Transverse colon (tissue), 4 donors: ENCODE results near the gene MYH14. TPM values are rescaled to one million over a fixed set of nuclear protein-coding genes. Genes with fewer than 3 reads are reported as not detected.
A peak's percentile ranks its signal among the peaks of the same experiment; 100 is the strongest.

Source experiments
- DNase-seq: peaks from one replicate; pipeline ENCODE4 v3.0.0-alpha.2; 2019
- H3K27ac ChIP-seq, 4 donors: fragments of 200-600 bp; sonication (generic); 2 replicates each; pipeline ENCODE4 v1.5.1; 2016 to 2018; ENCODE audit warnings: inconsistent platforms in 4 of 4
- H3K27me3 ChIP-seq: fragments of 200-600 bp; sonication (generic); 2 replicates; pipeline ENCODE4 v1.5.1; 2017; ENCODE audit warnings: inconsistent platforms
- H3K36me3 ChIP-seq, 4 donors: fragments of 200-600 bp; sonication (generic); 2 replicates each; pipeline ENCODE4 v1.5.1; 2017 to 2019; ENCODE audit warnings: inconsistent platforms in 4 of 4
- H3K4me1 ChIP-seq, 4 donors: fragments of 200-600 bp; sonication (generic); 2 replicates each; pipeline ENCODE4 v1.5.1; 2017 to 2020; ENCODE audit warnings: inconsistent platforms in 4 of 4
- H3K4me3 ChIP-seq, 4 donors: fragments of 200-600 bp; sonication (generic); 1 replicate in 1 of 4; 2 replicates in 3 of 4; pipeline versions ENCODE4 v1.5.1 to v1.6.1; 2017 to 2019; ENCODE audit warnings: inconsistent platforms in 4 of 4
- H3K9me3 ChIP-seq, 2 donors: fragments of 200-600 bp; sonication (generic); 2 replicates each; pipeline ENCODE4 v1.5.1; 2017 to 2019; ENCODE audit warnings: inconsistent platforms in 2 of 2
- CTCF ChIP-seq, 5 experiments: fragments of 200-600 bp in 3 of 5; fragments of 450-650 bp in 2 of 5; sonication (generic) in 3 of 5; IDR thresholded peaks; 1 replicate in 2 of 5; 2 replicates in 3 of 5; pipeline ENCODE4 v1.5.1; 2016 to 2017; ENCODE audit warnings: antibody characterized with exemption in 5 of 5, inconsistent platforms in 3 of 5, mild to moderate bottlenecking in 2 of 5, moderate library complexity in 1 of 5
- EP300 ChIP-seq: sonication (generic); formaldehyde crosslinking; IDR thresholded peaks from one replicate; pipeline ENCODE4 v1.6.1; 2017; ENCODE audit warnings: antibody characterized with exemption, low read depth
- POLR2A ChIP-seq: fragments of 450-650 bp; IDR thresholded peaks from one replicate; pipeline ENCODE4 v1.6.1; 2016; ENCODE audit warnings: antibody characterized with exemption, mild to moderate bottlenecking, moderate library complexity
- POLR2AphosphoS5 ChIP-seq, 3 donors: sonication (generic); formaldehyde crosslinking; IDR thresholded peaks; one replicate each; pipeline ENCODE4 v1.6.1; 2016; ENCODE audit warnings: antibody characterized with exemption in 3 of 3
- WGBS, 2 donors: methylation state at CpG; one replicate each; pipeline ENCODE4 v1.1.5; 2018; ENCODE audit warnings: low coverage in 1 of 2; 5-methylcytosine and 5-hydroxymethylcytosine counted together
- in situ Hi-C, 4 donors: fragments of 200-750 bp; cut with MboI; loops; one replicate each; pipeline versions ENCODE4 v1.15.0 to v1.15.1; 2017; ENCODE audit warnings: low sequenced_read_pairs in 3 of 4, low pct_ligation_motif_present in 1 of 4, low pct_unique_long_range_greater_than_20kb in 1 of 4
- intact Hi-C: fragments of 100-400 bp; cut with DNase I; formaldehyde crosslinking; loops from one replicate; pipeline ENCODE4 v1.15.1; 2023; ENCODE audit warnings: low total_unique reads
- total RNA-seq, 4 donors: library from RNA; depleted of rRNA; stranded (reverse); fragments of >200 nt; gene quantifications; one replicate each; pipeline ENCODE4 v1.1.0, GENCODE V29; 2016

Gene MYH14
- total RNA-seq, 4 donors from 2014 or later = 321 to 814 (median 393) TPM

GRCh38 chr19:50255115-50255514 is 51.7 kb downstream of the MYH14 start:
- no peak for DNase-seq
- 79 to 88% methylated on average over 1 to 5 of the region's 5 CpGs for WGBS, 2 donors
- Histone ChIP-seq H3K4me3 (no peak overlapping the region), H3K27ac (no peak overlapping the region), H3K9me3 (no peaks in the 10 kb centered on the region), H3K27me3 (no peaks in the 10 kb centered on the region), H3K4me1 (no peaks in the 10 kb centered on the region), H3K36me3 (peaks cover 0 to 32% (median 5%) of the 10 kb centered on the region in 4 donors)
- TF ChIP-seq CTCF (IDR thresholded peaks at IDR 0.05) = no peak
- no peak for TF ChIP-seq POLR2A
- TF ChIP-seq POLR2AphosphoS5 (IDR thresholded peaks at IDR 0.05) = no peak
- TF ChIP-seq EP300 = no peak
- in situ Hi-C loops = loop anchor here in 1 of 4 donors (25.0 kb wide), 1 partner anchor 93 kb away; the partner anchor contains the start of gene IZUMO2
- intact Hi-C loops = no loop called here

GRCh38 chr19:50257141-50257540 is 53.7 kb downstream of the MYH14 start:
- 90% methylated on average over 10 of the region's 10 CpGs; no CpG with 5 or more reads in 1 of the 2 donors for WGBS, 2 donors
- H3K4me1 ChIP-seq = no peaks in the 10 kb centered on the region
- TF ChIP-seq EP300 = no peak
- TF ChIP-seq CTCF (IDR thresholded peaks at IDR 0.05) = no peak
- no peak for TF ChIP-seq POLR2AphosphoS5 (IDR thresholded peaks at IDR 0.05)
- no peak for TF ChIP-seq POLR2A
- H3K36me3 ChIP-seq = peaks cover 0 to 26% (median 5%) of the 10 kb centered on the region in 4 donors
- in situ Hi-C loops (loop anchor here in 1 of 4 donors (25.0 kb wide), 1 partner anchor 95 kb away; the partner anchor contains the start of gene IZUMO2), intact Hi-C loops (no loop called here)
- H3K27me3 ChIP-seq = no peaks in the 10 kb centered on the region
- H3K4me3 ChIP-seq = no peak overlapping the region
- no peaks in the 10 kb centered on the region for H3K9me3 ChIP-seq
- no peak overlapping the region for H3K27ac ChIP-seq
- DNase-seq = no peak

- in situ Hi-C loops = loop anchor here in 1 of 4 donors (25.0 kb wide), 1 partner anchor 97 kb away; the partner anchor contains the start of gene IZUMO2
- 33 to 62% methylated on average over 1 to 25 of the region's 25 CpGs for WGBS, 2 donors
- TF ChIP-seq CTCF (IDR thresholded peaks at IDR 0.05) = peak; percentile 17 to 46 (median 40)
- no peak for TF ChIP-seq POLR2AphosphoS5 (IDR thresholded peaks at IDR 0.05)
- H3K36me3 ChIP-seq = peaks cover 0 to 10% (median 3%) of the 10 kb centered on the region in 4 donors
- intact Hi-C loops = no loop called here
- H3K4me1 ChIP-seq = no peaks in the 10 kb centered on the region
- H3K27ac ChIP-seq = no peak overlapping the region
- H3K27me3 ChIP-seq = no peaks in the 10 kb centered on the region
- no peak overlapping the region for H3K4me3 ChIP-seq
- no peaks in the 10 kb centered on the region for H3K9me3 ChIP-seq
- peak; percentile 24 for DNase-seq
Measured at GRCh38 chr19:50258918-50259372, 55.5 kb downstream of the MYH14 start.

- in situ Hi-C loops = loop anchor here in 1 of 4 donors (25.0 kb wide), 1 partner anchor 99 kb away; the partner anchor contains the start of gene IZUMO2
- no peaks in the 10 kb centered on the region for H3K4me1 ChIP-seq
- no peak overlapping the region for H3K27ac ChIP-seq
- H3K27me3 ChIP-seq = no peaks in the 10 kb centered on the region
- H3K36me3 ChIP-seq = peaks cover 0 to 10% (median 0%) of the 10 kb centered on the region in 4 donors
- WGBS, 2 donors = 84% methylated on average over 11 of the region's 16 CpGs; no CpG with 5 or more reads in 1 of the 2 donors
- no peak for TF ChIP-seq POLR2A
- no peak for TF ChIP-seq EP300
- TF ChIP-seq CTCF (IDR thresholded peaks at IDR 0.05) = no peak
- no peak for TF ChIP-seq POLR2AphosphoS5 (IDR thresholded peaks at IDR 0.05)
- no peak for DNase-seq
- H3K4me3 ChIP-seq = no peak overlapping the region
- intact Hi-C loops = no loop called here
- H3K9me3 ChIP-seq = no peaks in the 10 kb centered on the region
Measured at GRCh38 chr19:50261446-50261970, 58.1 kb downstream of the MYH14 start.
